ENCODE data around the gene DEPP1. TPM values are rescaled to one million over a fixed set of nuclear protein-coding genes. Genes with fewer than 3 reads are reported as not detected.
A peak's percentile ranks its signal among the peaks of the same experiment; 100 is the strongest.

The DEPP1 gene
- total and polyA plus RNA-seq, 2 of the 13 experiments (the other 11 are each of a cell fraction or from before 2014, with no cell fraction given) = 14.8 to 270 TPM

GRCh38 chr10:44981172-44982113 lies 2.8 kb upstream of the DEPP1 start (continued):
- TF ChIP-seq HINFP (CRISPR knock-in tag; IDR thresholded peaks at IDR 0.05; ENCODE audit: low read depth) (no peak), ZNF354B (CRISPR knock-in tag; IDR thresholded peaks at IDR 0.05) (0 out of 2 replicates have a peak, but pooled peaks have one; percentile 20), ZNF274 (CRISPR knock-in tag; IDR thresholded peaks at IDR 0.05) (peak; percentile 44; the same call in 1 of the 2 replicates), KDM1A (CRISPR knock-in tag; IDR thresholded peaks at IDR 0.05) (no peak), HIC2 (CRISPR knock-in tag; IDR thresholded peaks at IDR 0.05; ENCODE audit: low read depth) (0 out of 2 replicates have a peak, but pooled peaks have one; percentile 35), ATF3 (CRISPR knock-in tag; IDR thresholded peaks at IDR 0.05) (peak; percentile 69; the same call in 1 of the 2 replicates), MTA1 (CRISPR knock-in tag; IDR thresholded peaks at IDR 0.05; ENCODE audit: borderline replicate concordance) (peak; percentile 10; the same call in 1 of the 2 replicates), PRMT3 (CRISPR knock-in tag; IDR thresholded peaks at IDR 0.05; ENCODE audit: borderline replicate concordance, low read depth) (no peak), NFE2L2 (IDR thresholded peaks at IDR 0.05; ENCODE audit: low read length) (no peak), CENPX (CRISPR knock-in tag; IDR thresholded peaks at IDR 0.05) (no peak), AHDC1 (CRISPR knock-in tag; IDR thresholded peaks at IDR 0.05; ENCODE audit: borderline replicate concordance) (peak; percentile 59; the same call in 1 of the 2 replicates), PRDM4 (CRISPR knock-in tag; IDR thresholded peaks at IDR 0.05; ENCODE audit: borderline replicate concordance) (no peak), RFXAP (CRISPR knock-in tag; IDR thresholded peaks at IDR 0.05; ENCODE audit: borderline replicate concordance) (no peak), ZNF83 (CRISPR knock-in tag; IDR thresholded peaks at IDR 0.05; ENCODE audit: borderline replicate concordance) (no peak), SP140L (CRISPR knock-in tag; IDR thresholded peaks at IDR 0.05; ENCODE audit: borderline replicate concordance) (no peak)
